ENCODE measurements around the gene COPS8.

GRCh38 chr2:237141571-237142051, 55.9 kb downstream of the COPS8 start:
- no peak for TF ChIP-seq CTCF (IDR thresholded peaks at IDR 0.05)
- TF ChIP-seq EP300 (IDR thresholded peaks at IDR 0.05) = no peak
- TF ChIP-seq POLR2A (IDR thresholded peaks at IDR 0.05) = no peak
- no peak for TF ChIP-seq POLR2AphosphoS5 (IDR thresholded peaks at IDR 0.05)

Measured in upper lobe of left lung (tissue), 4 donors.